ENCODE results near the gene NEK2.
"Not testable (repeated sequence)": the region's sequence is repeated elsewhere in the genome, so short reads cannot be mapped to it uniquely, and the experiment has no call there.

Gene NEK2

DNA sequence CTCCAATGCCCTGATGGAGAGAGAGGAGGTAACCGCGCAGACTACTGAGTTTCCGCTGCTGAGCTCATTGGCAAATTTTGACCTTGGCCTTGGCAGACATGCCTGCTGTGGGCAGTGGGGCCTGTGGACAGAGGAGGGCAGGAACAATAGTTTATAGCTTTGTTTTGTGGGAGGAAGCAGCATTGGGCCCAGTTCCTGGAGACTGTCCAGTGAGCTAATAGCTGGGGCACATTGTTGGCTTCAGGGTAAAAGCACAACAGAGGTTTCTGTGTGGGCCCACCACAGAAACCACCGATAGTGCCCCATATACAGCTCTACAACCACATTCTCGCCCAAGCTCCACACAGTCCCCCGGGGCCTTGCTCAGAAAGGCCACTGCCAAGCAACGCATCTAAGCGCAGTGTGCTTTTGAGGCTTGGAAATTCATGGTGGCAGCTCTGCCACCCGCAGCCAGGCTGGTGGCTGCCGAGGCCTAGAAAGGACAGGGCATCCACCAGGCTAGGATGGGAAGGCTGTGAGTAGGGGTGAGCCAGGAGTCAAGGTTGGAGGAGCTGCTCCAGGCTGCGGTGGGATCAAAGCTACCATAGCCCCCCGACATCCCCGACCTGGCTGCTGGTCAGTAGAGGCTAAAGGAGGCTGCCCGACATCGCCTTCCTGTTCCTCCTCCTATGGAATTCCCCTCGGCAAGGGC lies 43.2 kb downstream of the NEK2 start:
- no peak for DNase-seq

DNA sequence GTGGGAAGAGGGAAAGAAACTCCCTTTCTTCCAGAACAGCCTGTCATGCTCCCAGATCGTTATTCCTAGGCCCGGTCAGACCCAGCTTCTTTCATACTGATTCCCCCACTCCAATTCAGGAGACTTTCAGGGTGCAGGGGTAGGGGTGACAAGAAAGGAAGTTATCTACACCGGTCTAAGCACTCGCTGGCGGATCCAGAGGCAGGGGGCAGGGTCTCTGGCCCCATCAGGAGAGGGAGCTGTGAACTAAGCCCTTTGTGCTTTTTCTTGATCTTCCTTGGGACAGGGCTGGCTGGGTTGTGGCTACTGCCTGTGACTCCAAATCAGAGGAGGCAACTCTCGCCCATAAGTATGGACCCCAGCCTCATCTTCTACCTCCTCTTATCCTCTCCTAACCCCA lies 44.3 kb downstream of the NEK2 start:
- no peak for DNase-seq

DNA sequence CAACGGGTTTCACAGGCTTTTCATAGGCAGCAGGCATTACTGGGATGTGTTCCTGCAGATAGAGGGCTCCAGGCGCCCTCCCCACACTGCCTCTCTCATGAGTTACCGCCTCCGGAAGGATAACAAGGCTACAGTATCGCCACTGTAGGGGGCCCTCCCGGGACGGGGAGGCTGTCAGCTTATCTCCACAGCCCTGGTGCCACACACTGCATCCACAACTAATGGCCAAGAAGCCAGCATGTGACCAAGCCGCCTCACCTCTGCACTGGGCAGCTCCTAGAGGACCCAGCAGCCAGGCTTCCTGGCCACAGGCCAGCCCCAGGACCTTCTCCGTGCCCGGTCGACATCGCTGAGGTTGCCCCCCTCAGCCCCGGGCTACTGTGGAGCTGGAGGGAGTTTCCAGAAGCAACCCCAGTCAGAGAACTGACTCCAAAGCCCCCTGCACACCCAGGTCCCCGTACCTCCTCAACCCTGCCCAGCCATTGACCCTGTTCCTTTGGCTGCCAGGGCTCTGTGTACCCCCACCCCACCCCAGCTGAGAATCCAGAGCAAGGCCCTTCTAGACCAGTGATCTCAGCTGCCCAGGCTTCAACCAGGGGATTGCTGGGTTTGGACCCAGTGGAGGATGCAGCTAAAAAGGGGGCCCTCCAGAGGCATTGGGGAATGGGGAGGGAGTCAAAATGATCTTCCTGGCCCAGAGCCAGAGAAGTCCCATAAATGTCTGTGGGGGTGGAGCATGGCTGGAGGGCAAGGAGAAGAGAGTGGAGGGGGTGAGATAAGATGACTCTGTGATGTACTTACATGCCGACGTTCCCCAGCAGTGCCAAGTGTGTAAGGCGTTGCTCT lies 45.0 kb downstream of the NEK2 start:
- no peak for DNase-seq

DNA sequence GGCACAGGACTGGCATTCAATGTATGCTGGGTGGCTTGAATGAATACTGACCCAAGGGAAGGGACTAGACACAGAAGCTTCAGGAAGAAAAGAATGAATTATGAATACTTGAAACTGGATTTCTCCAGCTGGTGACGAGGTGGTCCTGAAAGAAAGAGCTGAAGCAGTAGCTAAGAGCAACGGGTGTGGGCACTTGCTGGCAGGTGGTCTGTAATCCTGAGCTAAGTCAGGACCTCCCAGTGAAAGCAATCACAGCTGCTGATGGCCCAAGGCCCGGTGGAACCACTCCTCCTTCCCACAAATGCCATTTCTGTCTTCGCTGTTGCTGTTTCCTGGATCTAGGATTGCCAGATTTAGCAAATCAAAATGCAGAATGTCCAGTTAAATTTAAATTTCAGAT lies 47.0 kb downstream of the NEK2 start:
- DNase-seq: no peak

DNA sequence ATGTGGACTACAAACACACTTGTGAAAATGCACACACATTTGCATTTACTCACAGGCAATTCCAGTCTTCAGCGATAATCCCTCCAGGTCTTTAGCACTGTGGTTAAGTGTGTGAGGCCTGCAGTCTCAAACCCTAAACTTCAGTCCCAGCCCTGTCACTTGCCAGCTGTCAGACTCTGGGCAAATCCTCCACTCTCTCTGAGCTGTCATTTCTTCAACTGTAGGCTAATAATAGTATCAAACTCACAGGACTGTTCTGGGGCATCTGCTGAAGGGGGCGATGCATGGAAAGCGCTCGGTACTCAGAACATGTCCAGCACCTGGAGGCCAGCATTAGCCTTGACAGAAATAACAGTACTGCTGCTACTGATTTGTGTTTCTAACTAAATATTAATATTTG lies 48.2 kb downstream of the NEK2 start:
- DNase-seq: no peak

DNA sequence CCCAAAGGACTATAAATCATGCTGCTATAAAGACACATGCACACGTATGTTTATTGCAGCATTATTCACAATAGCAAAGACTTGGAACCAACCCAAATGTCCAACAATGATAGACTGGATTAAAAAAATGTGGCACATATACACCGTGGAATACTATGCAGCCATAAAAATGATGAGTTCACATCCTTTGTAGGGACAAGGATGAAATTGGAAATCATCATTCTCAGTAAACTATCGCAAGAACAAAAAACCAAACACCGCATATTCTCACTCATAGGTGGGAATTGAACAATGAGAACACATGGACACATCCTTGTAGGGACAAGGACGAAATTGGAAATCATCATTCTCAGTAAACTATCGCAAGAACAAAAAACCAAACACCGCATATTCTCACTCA lies 49.6 kb downstream of the NEK2 start:
- DNase-seq: not testable (repeated sequence)

DNA sequence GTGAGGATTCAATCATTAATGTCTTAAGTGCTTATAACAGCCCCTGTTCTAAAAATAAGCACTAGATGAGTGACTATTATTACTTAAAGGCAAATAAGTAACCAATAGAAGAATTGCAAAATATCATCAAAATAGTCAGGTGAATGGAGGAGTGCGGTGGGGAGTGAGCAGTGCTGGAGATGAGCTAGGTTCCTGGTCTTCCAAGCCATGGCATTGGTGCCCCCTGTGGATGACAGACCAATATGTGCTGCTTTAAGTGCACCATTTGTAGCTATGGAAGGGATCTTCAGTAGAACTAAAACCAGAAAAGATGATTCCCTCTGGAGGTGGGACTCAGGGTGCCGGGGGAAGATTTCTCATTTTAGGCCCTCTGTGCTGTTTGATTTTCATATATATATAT lies 50.4 kb downstream of the NEK2 start:
- no peak for DNase-seq

DNA sequence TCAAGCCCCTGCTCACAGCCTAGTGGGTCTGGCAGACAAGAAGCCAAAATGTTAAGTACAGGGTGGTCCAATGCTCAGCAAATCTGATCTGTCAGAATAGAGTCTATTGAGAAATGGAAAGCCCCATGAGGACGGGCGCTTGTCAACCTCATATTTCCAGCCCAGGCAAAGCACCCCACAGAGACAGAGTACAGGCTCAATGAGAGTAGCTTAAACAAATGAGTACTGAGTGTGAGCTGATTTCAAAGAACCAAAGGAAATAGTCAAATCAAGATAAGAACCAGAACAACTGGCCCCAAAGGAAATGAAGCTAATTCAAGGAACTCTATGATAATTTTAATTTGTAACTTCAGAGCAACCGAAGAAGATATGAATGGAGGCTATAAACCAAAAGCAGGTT lies 51.9 kb downstream of the NEK2 start:
- no peak for DNase-seq

DNA sequence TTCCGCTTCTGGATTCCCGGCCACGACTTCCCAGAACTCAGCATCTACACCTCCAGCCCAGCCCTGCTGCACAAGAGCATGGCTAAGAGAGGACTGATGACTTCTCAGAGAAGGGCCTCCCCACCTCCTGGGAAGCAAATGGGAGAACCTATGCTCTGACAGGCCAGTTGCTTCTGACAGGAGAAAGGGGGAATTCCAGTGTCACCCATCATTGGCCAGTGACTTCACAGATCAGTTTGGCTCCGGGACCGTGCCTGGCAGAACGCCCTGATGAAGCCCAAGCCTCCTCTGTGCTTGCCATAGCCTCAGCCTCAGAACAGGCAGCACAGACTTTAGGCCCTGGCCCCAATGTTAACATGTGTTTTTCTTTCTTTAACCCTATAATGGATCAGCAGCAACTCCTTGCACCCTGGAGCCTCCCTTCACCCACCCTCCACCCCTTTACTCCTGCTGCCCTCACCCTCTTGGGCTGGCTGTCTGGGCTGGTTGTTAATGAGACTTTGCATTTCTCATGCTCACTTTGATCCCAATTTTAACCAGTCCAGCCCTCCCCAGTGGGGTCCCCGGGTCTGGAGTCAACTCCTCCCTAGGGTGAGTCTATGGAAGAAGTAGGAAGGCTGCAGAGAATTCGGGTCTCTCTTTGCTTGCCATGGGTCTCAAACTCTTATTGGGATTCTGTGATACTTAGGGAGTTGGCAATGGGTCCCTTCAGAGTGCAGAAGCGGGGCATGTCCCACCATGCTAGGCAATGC lies 53.8 kb downstream of the NEK2 start:
- no peak for DNase-seq

DNA sequence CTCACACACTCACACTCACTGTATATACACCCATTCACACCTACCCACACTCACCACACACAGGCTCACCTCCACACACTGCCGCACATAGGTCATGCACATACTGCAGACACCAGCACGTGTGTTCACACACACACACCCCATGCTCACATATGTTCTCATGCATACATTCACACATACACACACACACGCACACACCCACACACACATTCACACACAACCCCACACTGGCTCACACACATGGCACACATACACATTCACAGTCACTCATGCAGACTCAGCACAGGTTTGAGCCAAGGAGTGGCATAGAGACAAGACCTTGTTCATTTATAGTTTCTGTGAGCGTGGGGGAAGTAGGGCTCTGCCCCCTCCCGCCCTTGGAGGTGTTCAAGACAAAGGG lies 55.3 kb downstream of the NEK2 start:
- no peak for DNase-seq

DNA sequence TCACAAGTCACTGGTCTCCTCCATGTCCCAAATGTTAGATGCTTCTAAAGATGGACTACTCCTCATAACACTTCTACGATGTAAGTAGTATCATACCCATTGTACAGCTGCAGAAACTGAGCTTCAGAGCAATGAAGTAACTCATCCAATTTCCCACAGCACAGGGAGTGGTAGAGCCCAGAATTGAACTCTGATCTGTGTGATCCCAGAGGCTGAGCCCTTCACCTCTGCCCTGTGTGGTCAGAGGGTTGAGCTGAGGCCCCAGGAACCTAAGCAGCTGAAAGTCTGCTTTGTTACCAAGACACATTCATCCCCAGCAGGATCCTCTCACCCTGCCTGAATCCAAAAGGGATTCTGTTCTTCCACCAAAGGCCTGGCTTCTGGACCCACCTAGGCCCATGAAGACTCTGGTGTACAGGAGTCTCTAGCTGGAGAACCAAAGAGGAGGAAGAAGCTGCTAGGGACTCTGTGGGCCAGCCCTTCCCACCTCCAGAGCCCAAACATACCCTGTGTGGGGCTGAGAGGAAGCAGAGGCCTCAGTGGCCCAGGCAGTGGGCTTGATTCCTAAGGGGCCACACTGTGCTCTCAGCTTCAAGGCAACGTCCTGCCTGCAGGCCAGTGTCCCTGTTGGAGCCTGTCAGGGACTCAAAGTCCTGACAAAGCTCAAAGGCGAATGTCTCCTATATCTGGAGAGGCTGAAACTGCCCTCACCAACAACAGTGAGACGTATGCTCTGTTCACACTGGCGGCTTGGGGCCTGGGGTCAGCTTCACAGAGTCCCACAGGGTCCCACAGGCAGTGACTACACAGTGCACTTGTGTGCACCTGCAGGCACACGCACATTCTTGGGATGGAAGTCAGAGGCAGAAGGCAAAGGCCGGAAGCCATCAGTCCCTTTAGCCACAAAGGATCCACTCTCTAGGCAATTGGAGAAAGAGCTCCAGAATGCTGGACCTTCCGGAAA lies 56.1 kb downstream of the NEK2 start:
- no peak for DNase-seq

DNA sequence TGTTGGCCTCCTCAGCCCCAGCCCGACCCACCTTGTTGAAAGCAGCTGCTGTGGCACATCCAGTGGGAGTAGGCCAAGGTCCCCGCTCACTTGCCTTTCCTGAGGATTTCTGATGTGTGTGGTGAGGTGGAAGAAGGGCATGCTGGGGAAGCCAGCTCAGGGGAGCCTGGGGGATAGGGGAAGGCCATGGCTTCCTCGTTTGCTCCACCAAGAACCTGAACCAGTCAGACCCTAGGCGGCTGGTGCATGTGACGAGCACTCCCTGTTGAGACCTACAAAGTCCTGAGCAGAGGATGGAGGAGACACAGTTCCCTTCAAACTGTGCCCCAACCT lies 58.5 kb downstream of the NEK2 start:
- no peak for DNase-seq

DNA sequence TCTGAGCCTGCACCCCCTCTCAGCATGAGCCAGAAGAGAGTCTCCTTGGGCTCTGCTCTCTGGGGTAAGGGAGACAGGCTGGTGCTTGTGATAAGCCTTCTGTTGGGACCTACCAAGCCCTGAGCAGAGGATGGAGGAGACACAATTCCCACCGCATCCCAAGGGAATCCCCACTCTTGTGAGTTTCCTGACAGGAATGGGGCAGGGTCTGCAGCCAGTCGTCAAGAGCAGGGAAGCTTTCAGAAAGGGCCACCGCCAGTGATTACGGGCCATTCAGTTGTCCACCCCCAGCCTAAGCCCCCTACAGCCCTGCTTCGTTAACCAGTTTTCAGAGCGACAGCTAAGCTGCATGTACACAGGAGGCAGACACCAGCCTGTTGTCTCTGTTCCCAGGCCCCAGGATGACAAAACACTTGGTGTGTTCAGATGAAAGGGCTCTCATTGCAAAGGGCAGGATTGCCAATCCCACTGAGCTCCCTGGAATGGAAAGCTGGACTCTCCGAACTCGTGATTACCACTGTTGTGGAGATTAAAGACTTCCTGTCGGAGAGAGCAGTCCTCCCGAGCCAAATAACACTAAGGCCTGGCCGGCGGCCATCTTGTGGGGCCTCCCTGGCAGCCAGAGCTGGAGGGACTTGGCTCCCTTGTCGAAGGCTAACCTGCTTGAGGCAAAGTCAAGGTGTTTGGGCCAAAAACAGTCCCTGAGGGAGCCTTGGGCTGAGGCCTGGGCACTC lies 59.0 kb downstream of the NEK2 start:
- DNase-seq: no peak

DNA sequence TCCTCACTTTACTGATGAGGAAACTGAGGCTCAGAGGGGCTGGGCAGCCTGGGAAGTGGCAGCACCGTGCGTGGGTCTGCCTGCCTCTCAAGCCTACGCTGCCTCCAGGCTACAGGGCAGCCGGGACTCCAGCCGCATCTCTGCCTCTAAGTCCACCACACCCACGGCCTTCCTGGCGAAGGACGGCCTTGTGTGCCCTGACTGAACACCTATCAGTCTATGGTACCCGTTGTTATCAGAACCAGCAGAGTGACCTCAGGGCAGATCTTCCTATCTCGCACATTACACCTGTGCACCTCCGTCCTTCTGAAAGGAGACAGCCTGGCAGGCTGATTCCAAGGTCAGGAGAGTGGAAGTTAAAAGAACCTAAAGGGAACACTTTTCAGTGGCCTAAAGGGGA lies 60.8 kb downstream of the NEK2 start:
- DNase-seq: no peak

DNA sequence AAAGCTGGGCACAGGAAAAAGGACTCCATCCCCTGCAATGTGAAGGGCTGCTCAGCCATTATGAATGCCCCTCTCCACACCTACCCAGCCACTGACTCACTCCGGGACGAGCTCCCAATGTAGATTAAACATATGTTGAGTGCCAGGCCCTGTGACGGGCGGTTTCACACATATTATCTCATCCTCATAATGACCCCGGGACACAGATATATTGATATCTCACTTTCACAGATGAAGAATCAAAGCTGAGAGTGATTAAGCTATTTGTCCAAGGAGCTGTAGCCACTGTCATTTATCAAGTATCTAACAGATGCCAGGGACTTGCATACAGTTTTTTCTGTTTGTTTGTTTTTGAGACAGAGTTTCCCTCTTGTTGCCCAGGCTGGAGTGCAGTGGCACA lies 61.5 kb downstream of the NEK2 start:
- DNase-seq: no peak

DNA sequence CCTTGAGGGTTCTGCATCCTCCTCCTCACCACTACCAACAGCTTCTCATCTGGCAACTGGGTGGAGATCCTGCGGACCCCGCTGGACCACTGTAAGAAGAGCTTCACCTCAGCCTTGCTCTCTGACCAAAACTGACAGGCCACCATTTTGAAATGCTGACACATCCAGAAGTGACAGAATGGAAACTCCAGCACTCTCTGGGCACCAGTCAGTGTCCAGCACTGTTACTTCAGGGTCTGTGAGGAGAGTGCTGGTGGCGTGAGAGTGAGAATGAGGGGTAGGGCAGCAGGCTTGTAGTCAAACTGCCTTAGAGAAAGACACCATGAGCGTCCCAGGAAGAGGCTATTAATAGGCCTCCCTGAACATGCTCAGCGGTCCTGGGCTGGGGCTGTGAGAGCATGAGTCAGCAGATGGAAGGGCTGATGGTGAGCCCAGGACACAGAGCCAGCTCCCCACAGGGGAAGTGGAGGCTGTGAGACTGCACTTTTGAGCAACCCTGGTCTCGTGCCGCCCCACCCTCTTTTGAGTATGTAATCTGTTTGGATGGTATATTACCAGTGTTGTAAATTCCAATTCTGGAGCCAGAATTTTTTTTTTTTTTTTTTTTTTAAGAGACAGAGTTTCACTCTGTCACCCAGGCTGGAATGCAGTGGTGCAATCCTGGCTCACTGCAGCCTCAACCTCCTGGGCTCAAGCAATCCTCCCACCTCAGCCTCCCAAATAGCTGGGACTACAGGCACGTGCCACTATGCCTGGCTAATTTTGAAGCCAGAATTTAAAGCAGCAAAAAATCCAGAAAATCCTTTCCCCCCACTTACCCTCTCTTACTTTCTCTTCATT lies 62.1 kb downstream of the NEK2 start:
- DNase-seq: no peak

DNA sequence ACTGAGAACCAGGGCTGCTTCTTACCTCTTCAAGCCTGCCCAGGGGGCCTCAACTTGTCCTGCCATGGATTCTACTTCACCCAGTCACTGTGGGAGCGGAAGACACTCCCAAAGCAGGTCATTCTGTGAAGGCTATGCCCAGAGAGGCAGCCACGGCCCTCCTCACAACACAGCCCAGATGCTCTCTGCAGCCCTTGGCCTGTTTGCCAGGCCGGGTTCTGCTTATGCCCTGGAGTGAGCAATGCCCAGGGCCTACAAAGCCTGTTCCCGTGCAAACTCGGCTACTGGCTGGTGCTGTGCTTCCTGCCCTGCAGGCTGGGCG lies 62.7 kb downstream of the NEK2 start:
- no peak for DNase-seq

All from activated CD4-positive, CD25-positive, alpha-beta regulatory T cell treated with anti-CD3 and anti-CD28 coated beads, Interleukin-2, amount 50 U/mL, for 72 hours (primary cell).